Measurements from ENCODE around the gene SAPCD2. TPM values are rescaled to one million over a fixed set of nuclear protein-coding genes. Genes with fewer than 3 reads are reported as not detected.
A peak's percentile ranks its signal among the peaks of the same experiment; 100 is the strongest.

The SAPCD2 gene
- total and polyA plus RNA-seq, 2 of the 4 experiments (the other 2 are of a cell fraction), result 3.4 to 4.9 TPM

- no peak overlapping the region for H3K4me2 ChIP-seq (ENCODE audit: low read depth, low read length)
- dilution Hi-C loops (cut with HindIII; ENCODE audit: low sequenced_read_pairs, unreplicated experiment), result no loop called here
Measured at GRCh38 chr9:137068539-137069507, 1.5 kb downstream of the SAPCD2 start.

More at GRCh38 chr9:137068539-137069507, 1.5 kb downstream of the SAPCD2 start:
- Histone ChIP-seq H2AFZ (replicated peaks; ENCODE audit: low read length, poor library complexity) (no peak overlapping the region), H3K4me1 (ENCODE audit: control insufficient read depth, insufficient read depth, low read length) (peaks cover 3% of the 10 kb centered on the region; the same call in 1 of the 2 replicates), H3K18ac (ENCODE audit: low read depth, low read length) (no peak overlapping the region), H4K20me1 (ENCODE audit: insufficient read depth, low read length) (no peaks in the 10 kb centered on the region), H4K5ac (ENCODE audit: low read depth, low read length) (no peak overlapping the region), H2BK5ac (ENCODE audit: low read depth, low read length, poor library complexity, severe bottlenecking) (no peak overlapping the region), H3K79me1 (ENCODE audit: low read depth in 1 of 2, low read length in 2 of 2) (peaks cover 2 to 11% of the 10 kb centered on the region in 2 experiments), H2BK120ac (ENCODE audit: low read depth, low read length) (no peak overlapping the region), H3K36me3 (ENCODE audit: control insufficient read depth, insufficient read depth, low read length) (no peaks in the 10 kb centered on the region), H2BK20ac (ENCODE audit: low read depth, low read length) (no peak overlapping the region), H3K9me3 (ENCODE audit: control insufficient read depth, insufficient read depth, low read length) (no peaks in the 10 kb centered on the region), H3K4me3 (ENCODE audit: insufficient read depth, low read depth, low read length) (no peak overlapping the region), H3K4ac (ENCODE audit: low read depth, low read length) (no peak overlapping the region), H2AK5ac (ENCODE audit: low read depth, low read length) (no peak overlapping the region), H3K23ac (ENCODE audit: low read depth, low read length) (no peak overlapping the region), H4K8ac (ENCODE audit: low read depth in 2 of 2, low read length in 2 of 2) (no peak overlapping the region), H4K91ac (ENCODE audit: insufficient read depth, low read depth, low read length) (no peak overlapping the region), H3K9me1 (ENCODE audit: insufficient read depth, low read length) (no peaks in the 10 kb centered on the region), H3K56ac (ENCODE audit: extremely low read depth, insufficient read depth, low read length) (no peak overlapping the region), H3K27me3 (ENCODE audit: control insufficient read depth, insufficient read depth, low read length) (no peaks in the 10 kb centered on the region; the same call in 1 of the 2 replicates), H2AK9ac (replicated peaks; ENCODE audit: low read depth, low read length, poor library complexity) (peak overlapping the region; percentile 9), H3K9ac (ENCODE audit: low read depth, low read length) (no peak overlapping the region), H3K14ac (replicated peaks; ENCODE audit: low read depth, low read length) (no peak overlapping the region), H2BK15ac (ENCODE audit: low read depth, low read length) (no peak overlapping the region), H3K27ac (ENCODE audit: insufficient read depth, low read length) (no peak overlapping the region)
- intact Hi-C loops (cut with micrococcal nuclease) (no loop called here), in situ Hi-C loops (cut with MboI; ENCODE audit: low sequenced_read_pairs) (no loop called here)
- ATAC-seq (ENCODE audit: low read depth) (no peak), DNase-seq (no peak)
- BruUV-seq (replicated peaks), result no TSS peak
- ChIA-PET CTCF (interaction anchor here (1.6 kb wide), 1 partner anchor 22 kb away, joined by 5 read pairs; the partner anchor contains the start of gene NPDC1), POLR2A (ENCODE audit: unreplicated experiment) (no interaction called here)
- TF ChIP-seq CEBPB (IDR thresholded peaks at IDR 0.05; ENCODE audit: low read depth, low read length) (no peak), NFE2L2 (IDR thresholded peaks at IDR 0.05; ENCODE audit: low read depth, low read length) (no peak), MAZ (IDR thresholded peaks at IDR 0.05; ENCODE audit: borderline replicate concordance, low read depth, low read length) (no peak), SMC3 (IDR thresholded peaks at IDR 0.05; ENCODE audit: low read depth, low read length) (no peak), RFX5 (IDR thresholded peaks at IDR 0.05; ENCODE audit: low read depth, low read length) (no peak), ELK1 (IDR thresholded peaks at IDR 0.05; ENCODE audit: borderline replicate concordance, low read depth, low read length) (no peak), BHLHE40 (IDR thresholded peaks at IDR 0.05; ENCODE audit: low read depth, low read length) (no peak), MAFK (IDR thresholded peaks at IDR 0.05; ENCODE audit: low read depth, low read length) (no peak), FOS (IDR thresholded peaks at IDR 0.05; ENCODE audit: low read depth, low read length) (no peak)
- TF ChIP-seq, protein P1, sequence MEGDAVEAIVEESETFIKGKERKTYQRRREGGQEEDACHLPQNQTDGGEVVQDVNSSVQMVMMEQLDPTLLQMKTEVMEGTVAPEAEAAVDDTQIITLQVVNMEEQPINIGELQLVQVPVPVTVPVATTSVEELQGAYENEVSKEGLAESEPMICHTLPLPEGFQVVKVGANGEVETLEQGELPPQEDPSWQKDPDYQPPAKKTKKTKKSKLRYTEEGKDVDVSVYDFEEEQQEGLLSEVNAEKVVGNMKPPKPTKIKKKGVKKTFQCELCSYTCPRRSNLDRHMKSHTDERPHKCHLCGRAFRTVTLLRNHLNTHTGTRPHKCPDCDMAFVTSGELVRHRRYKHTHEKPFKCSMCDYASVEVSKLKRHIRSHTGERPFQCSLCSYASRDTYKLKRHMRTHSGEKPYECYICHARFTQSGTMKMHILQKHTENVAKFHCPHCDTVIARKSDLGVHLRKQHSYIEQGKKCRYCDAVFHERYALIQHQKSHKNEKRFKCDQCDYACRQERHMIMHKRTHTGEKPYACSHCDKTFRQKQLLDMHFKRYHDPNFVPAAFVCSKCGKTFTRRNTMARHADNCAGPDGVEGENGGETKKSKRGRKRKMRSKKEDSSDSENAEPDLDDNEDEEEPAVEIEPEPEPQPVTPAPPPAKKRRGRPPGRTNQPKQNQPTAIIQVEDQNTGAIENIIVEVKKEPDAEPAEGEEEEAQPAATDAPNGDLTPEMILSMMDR (conservative IDR thresholded peaks at IDR 0.05; ENCODE audit: low read depth, low read length), result no peak
- TF ChIP-seq, protein P2, sequence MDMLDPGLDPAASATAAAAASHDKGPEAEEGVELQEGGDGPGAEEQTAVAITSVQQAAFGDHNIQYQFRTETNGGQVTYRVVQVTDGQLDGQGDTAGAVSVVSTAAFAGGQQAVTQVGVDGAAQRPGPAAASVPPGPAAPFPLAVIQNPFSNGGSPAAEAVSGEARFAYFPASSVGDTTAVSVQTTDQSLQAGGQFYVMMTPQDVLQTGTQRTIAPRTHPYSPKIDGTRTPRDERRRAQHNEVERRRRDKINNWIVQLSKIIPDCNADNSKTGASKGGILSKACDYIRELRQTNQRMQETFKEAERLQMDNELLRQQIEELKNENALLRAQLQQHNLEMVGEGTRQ (IDR thresholded peaks at IDR 0.05; ENCODE audit: low read depth, low read length), result no peak
- 98% methylated on average over 6 of the region's 17 CpGs; no CpG with 5 or more reads in 1 of the 2 experiments for WGBS, 2 experiments (ENCODE audit: extremely low coverage in 2 of 2, insufficient read length in 1 of 2)
